Cortex of kidney (tissue), 1 donor: ENCODE results near the gene TTC24.
"Not testable (repeated sequence)": the region's sequence is repeated elsewhere in the genome, so short reads cannot be mapped to it uniquely, and the experiment has no call there.

ENCODE experiments used
- DNase-seq: peaks from one replicate; lab custom pipeline; 2025; lab: John Stamatoyannopoulos, UW

Gene TTC24

DNA sequence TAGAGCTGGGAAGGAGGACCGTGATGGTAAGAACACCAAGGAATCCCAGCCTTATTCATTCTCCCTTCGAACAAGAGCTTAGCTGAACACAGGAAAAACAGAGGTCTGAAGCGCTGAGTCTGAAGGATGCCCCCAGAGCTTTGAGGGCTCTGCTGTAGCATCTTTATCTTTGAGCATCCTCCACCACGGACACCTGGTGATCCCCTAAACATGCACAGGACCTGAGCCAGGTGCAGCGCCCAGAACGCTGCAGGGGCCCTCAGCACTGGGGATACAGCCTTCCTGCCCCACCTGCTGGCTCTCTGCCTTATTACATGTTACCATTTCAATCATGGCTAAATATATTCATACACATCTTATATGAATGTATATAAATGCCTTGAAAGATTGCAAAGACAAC, 29.5 kb downstream of the TTC24 start:
- DNase-seq: no peak

DNA sequence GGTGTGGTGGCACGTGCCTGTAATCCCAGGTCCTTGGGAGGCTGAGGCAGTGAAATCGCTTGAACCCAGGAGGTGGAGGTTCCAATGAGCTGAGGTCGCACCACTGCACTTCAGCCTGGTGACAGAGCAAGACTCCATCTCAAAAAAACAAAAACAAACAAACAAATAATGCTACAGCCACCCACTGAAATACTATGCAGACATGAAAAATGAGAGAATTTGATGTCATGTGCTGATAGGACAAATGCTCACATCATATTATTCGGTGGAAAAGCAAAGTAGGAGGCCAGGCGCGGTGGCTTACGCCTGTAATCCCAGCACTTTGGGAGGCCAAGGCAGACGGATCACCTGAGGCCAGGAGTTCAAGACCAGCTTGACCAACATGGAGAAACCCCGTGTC, 30.5 kb downstream of the TTC24 start:
- DNase-seq: not testable (repeated sequence)

DNA sequence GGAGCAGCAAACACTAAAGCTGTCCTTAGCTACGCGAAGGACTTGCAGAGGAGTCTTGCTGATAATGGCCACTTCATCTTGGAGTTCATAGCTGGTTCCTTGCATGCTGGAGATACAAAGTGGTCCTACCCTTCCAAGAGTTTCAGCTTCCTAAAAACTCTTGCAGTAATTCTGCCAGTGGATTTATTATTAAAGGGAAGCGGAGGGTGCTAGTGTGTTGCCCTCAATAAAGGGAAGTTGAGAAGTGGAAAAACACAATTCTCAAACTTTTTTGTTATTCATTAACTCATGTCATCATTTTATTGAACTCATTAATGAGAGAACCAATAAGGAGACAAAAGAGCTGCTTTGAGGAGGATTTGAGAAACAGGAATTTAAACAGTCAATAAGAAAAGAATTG, 33.1 kb downstream of the TTC24 start:
- DNase-seq: no peak

DNA sequence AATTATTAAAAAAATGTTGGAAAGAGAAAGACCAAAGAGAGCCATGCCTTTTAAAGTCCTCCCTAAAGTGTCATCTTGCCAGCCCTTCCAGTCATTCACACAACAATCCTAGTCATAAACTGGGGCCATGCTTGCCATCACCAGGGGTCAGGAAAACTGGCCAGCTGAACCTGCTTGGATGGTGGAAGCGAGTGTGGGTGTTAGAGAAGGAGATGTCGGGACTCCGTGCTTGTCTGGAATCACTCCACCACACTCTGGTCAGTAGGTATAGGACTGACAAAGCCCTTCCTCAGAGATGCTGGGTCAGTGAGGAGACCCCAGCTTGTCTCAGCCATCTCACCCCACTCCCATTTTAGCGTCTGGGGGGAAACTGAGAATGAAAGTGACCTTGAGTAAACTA, 36.4 kb downstream of the TTC24 start:
- no peak for DNase-seq

DNA sequence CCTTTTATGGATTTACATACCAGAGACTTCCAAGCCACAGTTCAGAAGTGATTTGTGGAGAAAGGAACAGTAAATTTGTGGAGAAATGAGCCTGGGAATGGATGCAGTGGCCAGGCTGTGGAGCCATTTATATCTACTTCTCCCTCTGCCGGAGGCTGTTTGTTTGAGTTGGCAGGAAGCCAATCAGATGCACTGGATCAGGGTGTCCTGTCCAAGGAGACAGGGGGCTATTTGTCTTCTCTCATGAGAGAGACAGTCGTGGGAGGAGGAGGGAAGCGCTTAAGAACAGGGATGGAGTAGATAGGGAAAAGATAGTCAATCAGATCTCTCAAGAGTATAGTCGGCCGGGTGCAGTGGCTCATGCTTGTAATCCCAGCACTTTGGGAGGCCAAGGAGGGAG, 36.9 kb downstream of the TTC24 start:
- no peak for DNase-seq

DNA sequence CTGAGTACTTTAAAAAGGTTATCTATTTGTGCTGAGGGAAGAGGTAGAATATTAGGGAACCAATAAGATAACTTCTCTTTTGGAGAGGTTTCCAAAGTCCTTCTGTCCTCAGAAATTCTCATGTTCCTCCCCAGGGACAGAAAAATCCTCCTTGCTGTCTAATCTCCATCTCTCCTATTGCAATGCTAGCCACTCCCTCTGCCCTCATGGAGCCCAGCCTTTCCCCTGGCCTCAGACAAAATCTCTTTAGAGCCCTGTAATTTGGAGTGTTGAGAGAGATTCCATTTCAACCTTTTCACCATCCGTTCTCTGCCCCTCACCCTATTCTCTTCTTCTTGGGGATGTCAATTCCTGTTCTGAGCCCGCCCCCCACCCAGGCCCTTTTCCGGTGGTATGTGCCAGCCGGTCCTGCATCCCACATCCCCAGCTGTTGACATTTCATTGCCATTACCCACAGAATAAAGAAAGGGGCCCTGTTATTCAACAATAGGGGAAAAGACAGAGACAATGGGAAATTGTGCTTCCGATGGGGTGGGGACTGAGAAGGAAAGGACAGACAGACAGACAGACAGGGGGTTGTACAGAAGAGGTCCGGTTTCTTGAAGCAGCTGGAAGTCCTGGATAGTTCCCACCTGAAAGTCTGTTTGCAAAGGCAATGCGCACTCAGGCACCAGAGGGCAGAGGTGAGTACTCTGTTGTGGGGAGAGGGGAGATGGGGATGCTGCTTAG, 39.5 kb downstream of the TTC24 start, which contains the start of gene HAPLN2:
HAPLN2 (plus strand) TSS at position 563 of the 729 bp plus-strand sequence. CDS start 4,076 bp downstream, outside the sequence.
- no peak for DNase-seq

DNA sequence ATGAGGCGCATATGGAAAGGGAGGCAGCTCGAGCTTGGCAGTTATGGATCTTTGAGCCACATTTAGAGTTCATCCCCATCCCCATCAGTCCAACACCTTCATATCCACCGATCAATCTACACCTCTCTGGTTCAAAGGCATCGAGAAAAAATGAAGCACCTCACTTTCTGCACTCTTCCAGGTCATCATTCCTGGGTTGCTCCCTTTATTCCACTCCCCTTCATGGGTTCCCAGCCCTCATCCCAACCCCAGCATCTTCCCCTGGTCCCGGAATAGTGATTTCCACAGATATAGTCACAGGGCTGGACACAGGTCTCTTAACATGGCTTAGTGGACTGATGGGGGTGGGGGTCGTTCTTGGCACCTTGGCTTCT, 40.0 kb downstream of the TTC24 start:
- no peak for DNase-seq

DNA sequence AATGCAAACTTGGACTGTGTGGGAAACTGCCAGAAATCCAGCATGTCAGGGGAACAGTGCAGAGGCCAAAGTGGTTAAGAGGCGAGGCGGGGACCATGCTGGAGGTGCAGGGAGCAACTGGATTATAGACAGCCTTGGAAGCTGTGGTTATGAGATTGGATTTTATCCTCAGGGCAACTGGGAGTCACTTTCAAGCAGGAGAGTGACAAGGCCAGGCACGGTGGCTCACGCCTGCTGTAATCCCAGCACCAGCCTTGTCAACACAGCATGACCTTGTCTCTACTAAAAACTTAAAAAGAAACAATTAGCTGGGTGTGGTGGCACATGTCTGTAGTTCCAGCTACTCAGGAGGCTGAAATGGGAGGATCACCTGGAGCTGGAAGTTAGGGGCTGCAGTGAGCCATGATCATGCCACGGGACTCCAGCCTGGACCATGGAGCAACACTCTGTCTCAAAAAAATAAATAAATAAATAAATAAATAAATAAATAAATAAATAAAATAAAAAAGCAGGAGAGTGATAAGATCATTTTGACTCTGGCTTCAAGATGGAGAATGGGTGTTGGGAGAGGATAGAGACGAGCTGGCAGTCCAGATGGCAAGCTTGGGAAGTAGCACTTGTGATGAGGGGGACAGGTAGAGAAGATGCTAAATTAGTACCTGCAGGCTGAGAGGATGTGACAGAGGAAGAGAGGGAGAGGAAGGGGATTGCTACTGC, 43.2 kb downstream of the TTC24 start:
- no peak for DNase-seq

DNA sequence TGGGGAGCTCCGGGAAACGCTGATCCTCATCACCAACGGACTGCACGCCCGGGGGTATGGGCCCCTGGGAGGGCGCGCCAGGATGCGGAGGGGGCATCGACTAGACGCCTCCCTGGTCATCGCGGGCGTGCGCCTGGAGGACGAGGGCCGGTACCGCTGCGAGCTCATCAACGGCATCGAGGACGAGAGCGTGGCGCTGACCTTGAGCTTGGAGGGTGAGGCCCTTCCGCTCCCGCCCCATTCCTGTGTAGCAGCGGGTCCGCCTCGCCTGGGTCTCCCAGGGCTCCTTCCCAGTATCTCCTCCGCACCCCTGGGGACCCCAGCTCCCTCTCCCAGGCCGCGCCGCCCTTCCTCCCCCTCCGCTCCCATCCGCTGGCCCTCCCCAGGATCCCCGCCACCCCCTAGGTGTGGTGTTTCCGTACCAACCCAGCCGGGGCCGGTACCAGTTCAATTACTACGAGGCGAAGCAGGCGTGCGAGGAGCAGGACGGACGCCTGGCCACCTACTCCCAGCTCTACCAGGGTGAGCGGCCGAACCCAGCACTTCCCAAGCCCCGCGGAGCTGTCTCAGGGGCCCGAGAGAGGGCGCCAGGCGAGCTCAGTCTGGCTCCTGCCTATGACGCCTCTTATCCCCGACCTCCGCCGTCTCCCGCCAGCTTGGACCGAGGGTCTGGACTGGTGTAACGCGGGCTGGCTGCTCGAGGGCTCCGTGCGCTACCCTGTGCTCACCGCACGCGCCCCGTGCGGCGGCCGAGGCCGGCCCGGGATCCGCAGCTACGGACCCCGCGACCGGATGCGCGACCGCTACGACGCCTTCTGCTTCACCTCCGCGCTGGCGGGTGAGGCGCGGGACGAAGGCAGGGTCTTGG, 44.7 kb downstream of the TTC24 start:
- DNase-seq: no peak

DNA sequence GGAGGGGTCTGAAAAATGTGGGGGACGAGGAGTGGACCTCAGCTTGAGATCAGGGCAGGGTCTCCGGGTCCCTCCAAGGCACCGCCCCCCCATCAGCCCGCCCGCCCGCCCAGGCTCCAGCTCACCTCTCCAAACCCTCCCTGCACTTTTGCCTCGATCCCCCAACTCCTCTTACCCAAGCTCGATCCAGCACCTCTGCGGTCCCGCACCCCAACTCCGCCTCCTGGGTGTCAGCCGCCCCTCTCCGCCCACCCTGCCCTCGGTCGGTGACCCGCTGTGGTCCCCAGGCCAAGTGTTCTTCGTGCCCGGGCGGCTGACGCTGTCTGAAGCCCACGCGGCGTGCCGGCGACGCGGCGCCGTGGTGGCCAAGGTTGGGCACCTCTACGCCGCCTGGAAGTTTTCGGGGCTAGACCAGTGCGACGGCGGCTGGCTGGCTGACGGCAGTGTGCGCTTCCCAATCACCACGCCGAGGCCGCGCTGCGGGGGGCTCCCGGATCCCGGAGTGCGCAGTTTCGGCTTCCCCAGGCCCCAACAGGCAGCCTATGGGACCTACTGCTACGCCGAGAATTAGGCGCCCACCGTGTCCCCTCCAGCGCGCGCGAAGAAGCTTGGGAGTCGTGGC, 45.4 kb downstream of the TTC24 start:
- no peak for DNase-seq

DNA sequence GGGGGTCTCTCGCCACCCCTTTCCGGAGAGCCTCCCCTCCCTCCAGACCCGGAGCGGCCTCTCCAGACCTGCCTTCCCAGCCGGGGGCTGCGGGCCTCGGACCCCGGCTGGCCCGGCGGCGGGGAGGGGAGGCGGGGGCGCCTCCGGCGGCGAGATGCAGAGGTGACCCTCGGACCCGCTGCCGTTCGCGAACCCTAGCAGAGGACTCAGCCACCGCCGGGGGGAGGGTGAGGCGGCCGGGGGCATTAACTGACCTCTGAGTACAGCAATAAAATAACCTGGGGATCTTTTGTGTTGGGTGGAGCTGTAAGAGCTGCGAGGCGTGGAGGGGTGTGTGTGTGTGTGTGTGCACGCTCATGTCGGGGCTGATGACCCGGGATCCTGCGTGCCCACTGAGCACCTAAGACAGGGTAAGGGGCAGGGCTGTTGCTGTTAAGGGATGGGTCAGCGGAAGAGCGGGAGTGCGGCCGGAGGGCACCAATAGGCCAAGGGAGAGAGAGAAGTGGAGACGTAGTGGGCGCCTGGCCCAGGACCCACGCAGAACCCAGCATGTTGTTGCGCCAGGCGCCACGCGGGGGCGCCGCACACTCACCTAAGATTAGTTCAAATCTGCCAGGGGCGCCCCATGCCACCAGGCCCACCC, 46.0 kb downstream of the TTC24 start:
- DNase-seq: no peak

DNA sequence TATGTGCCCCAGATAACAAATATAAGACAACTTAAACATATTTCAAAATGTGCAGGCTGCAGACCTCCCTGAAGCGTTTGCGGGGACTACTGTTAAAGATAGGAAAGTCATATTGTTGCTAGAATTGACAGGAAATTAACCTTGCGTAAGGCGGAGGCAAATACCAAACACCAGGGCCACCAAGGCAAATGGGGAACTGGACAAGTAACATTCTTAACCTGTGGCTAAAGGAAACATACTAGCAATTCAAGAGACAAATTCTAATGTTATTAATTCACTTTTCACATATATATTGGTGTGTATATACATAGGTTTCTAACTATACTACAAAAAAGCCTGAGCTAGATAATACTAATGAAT, 46.5 kb downstream of the TTC24 start:
- DNase-seq: no peak

DNA sequence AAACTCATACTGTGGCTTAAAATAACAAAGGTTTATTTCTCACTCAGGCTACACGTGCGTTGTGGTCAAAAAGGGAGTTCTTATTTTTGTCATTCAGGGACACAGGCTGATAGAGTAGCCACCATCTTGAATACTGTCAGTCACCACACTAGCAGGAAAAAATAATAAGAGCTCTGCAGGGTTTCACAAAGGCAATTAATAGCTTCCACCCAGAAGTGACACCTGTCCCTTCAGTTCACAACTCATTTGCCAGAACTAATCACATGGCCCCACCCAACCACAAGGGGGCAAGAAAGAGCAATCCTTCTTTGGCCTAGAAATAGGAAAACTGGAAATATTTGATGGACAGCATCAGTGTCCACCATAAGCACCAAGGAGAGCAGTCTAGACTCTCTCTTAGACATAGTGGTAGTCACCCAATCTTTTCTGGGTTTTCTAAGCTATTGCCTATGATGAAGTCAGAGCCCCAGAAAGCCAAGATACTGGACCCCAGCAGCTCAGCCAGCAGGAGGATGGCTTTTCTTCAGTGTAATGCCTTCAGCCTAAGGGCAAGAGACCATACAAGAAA, 47.9 kb downstream of the TTC24 start:
- DNase-seq: no peak

DNA sequence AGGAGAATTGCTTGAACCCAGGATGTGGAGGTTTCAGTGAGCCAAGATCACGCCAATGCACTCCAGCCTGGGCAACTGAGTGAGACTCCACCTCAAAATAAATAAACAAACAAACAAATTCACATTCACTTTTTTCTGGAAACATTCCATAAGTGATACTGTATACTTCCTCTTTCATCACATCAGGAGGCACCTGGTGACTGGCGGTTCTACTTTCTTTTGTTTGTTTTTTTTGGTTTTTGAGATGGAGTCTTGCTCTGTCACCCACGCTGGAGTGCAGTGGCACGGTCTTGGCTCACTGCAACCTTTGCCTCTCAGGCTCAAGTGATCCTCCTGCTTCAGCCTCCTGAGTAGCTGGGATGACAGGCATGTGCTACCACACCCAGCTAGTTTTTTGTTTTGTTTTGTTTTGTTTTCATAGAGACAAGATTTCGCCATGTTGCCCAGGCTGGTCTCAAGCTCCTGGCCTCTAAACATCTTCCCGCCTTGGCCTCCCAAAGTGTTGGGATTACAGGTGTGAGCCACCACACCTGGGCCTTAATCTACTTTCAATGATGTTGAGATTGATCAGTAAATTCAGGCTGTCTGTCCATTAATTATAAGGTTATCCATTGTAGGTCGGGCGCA, 50.4 kb downstream of the TTC24 start:
- no peak for DNase-seq

DNA sequence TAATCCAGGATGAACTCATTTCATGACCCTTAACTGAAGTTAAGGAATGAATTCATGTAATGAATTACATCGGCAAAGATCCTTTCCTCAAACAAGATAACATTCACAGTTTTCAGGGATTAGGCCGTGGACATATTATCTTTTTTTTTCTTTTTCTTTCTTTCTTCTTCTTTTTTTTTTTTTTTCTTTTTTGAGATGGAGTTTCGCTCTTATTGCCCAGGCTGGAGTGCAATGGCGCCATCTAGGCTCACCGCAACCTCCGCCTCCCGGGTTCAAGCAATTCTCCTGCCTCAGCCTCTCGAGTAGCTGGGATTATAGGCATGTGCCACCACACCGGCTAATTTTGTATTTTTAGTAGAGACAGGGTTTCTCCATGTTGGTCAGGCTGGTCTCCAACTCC, 51.6 kb downstream of the TTC24 start:
- DNase-seq: not testable (repeated sequence)

DNA sequence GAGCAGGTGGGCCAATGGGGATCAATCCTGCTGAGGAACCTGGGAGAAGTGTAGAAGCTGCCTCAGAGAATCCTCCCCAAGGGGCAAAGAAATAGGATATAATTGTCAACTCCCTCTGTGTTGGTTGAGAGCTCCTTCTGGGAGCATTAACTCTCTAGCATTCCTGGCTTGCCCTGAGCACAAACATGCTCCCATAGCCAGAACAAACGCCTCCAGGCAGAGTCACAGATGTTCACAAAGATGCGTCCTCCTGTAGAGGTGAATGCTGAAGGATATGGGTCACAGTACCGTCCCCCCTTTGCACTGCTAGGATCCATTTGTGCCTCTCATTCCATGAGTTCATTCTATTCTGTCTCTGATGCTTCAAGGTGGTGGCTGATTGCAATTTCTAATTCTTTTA, 52.8 kb downstream of the TTC24 start:
- DNase-seq: no peak
